IgD-negative memory B cell (primary cell): ENCODE measurements around the gene CACNG4. TPM values are rescaled to one million over a fixed set of nuclear protein-coding genes. Genes with fewer than 3 reads are reported as not detected.

Experiments used
- H3K27ac Mint-ChIP-seq, 3 donors: one replicate each; pipeline ENCODE4 v1.8.0; 2020 to 2022; ENCODE audit warnings: mild to moderate bottlenecking in 3 of 3, mixed read lengths in 3 of 3, moderate library complexity in 1 of 3
- H3K27me3 Mint-ChIP-seq: one replicate; pipeline ENCODE4 v1.8.0; 2021; ENCODE audit warnings: mixed read lengths
- H3K36me3 Mint-ChIP-seq: one replicate; pipeline ENCODE4 v1.8.0; 2020; ENCODE audit warnings: mild to moderate bottlenecking, mixed read lengths
- H3K4me1 Mint-ChIP-seq, 3 donors: one replicate each; pipeline ENCODE4 v1.8.0; 2020 to 2022; ENCODE audit warnings: mixed read lengths in 3 of 3, mild to moderate bottlenecking in 1 of 3
- H3K4me3 Mint-ChIP-seq, 4 donors: one replicate each; pipeline ENCODE4 v1.8.0; 2020 to 2022; ENCODE audit warnings: mild to moderate bottlenecking in 4 of 4, mixed read lengths in 4 of 4, moderate library complexity in 3 of 4
- H3K9me3 Mint-ChIP-seq, 3 donors: one replicate each; pipeline ENCODE4 v1.8.0; 2020 to 2021; ENCODE audit warnings: mixed read lengths in 3 of 3, mild to moderate bottlenecking in 1 of 3
- polyA plus RNA-seq: library from polyadenylated mRNA; unstranded; fragments of 300-500 nt; fragmentation: Illumina TruSeq; gene quantifications from one replicate; pipeline ENCODE4 v1.2.3, GENCODE V29; 2021

The CACNG4 gene
- polyA plus RNA-seq, 1 donor from 2014 or later = not detected

DNA sequence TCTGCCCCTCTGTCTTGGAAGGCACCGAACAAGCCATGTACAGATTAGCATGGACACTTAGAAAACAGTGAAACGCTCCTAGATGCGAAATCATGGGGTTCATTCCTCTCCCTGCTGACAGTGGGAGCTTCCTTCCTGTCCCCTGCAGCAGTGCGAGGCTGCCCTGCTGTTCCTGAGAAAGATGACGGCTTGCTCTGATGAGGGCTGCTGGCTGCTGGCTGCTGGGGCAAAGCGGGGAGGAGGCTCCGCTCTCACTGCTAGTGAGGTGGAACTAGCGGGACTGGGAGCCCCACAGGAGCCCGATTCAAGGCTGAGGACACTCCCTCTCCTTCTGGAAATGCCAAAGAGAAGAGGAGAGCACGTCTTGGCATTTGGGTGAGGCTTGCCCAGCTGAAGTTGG, 25.9 kb upstream of the CACNG4 start:
- peaks cover 0 to 19% (median 5%) of the 10 kb centered on the region in 3 donors for H3K9me3 Mint-ChIP-seq
- no peak overlapping the region for H3K4me3 Mint-ChIP-seq
- H3K4me1 Mint-ChIP-seq = no peaks in the 10 kb centered on the region
- peaks cover 13% of the 10 kb centered on the region for H3K27me3 Mint-ChIP-seq
- H3K36me3 Mint-ChIP-seq = peaks cover 2% of the 10 kb centered on the region
- no peak overlapping the region for H3K27ac Mint-ChIP-seq

DNA sequence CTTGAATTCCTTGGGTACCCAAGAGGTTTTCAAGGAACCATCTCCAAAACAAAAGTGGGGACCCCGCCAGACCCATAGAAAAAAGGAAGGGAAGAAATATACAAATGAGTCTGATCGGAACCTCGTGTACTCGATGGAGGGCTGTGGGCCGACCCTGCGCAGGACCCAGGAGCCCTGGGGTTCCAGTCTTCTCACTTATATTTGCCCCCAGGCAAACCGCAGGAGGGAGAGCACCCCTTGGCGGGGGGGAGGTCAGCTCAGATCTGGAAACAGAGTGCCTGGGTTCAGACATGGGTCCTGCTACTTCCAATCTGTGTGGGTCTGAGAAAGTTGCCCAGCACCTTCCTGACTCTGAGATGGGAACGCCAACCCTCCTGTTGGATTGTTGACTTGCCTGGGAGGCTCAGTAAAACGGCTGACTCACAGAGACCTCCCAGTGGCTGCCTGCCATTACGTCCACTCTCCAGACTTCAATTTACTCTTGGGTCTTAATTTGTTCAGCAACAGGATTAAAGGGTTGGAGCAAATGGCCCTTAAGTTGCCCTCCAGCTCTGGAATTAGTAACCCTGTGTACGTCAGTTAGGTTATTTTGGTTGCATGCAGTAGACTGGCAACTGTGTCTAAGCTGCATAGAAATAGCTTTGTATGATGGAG, 24.9 kb upstream of the CACNG4 start:
- Mint-ChIP-seq H3K4me1 (peaks cover 0 to 2% (median 0%) of the 10 kb centered on the region in 3 donors), H3K4me3 (no peak overlapping the region), H3K27ac (no peak overlapping the region), H3K9me3 (peaks cover 0 to 19% (median 6%) of the 10 kb centered on the region in 3 donors), H3K36me3 (peaks cover 2% of the 10 kb centered on the region), H3K27me3 (peaks cover 15% of the 10 kb centered on the region)

DNA sequence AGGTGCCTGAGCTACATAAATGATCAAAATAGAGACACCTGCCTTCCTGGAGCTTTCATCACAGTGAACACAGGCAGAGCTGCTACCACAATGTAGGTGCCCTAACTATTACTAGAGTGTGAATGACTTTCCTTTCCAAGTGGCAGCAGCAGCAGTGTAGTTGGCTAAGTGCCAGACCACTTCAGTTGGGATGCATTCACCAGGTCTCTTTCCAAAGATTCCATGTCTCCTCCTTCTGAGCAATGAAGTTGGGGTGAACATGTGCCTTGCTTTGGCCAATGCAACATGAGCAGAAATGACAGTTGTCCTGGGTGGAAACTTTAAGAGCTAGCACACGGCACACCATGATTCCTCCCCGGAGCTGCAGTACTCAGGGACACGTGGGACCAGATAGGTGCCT, 23.3 kb upstream of the CACNG4 start:
- H3K36me3 Mint-ChIP-seq = peaks cover 2% of the 10 kb centered on the region
- no peak overlapping the region for H3K27ac Mint-ChIP-seq
- H3K4me1 Mint-ChIP-seq = peaks cover 0 to 2% (median 0%) of the 10 kb centered on the region in 3 donors
- H3K4me3 Mint-ChIP-seq = no peak overlapping the region
- peaks cover 0 to 10% (median 8%) of the 10 kb centered on the region in 3 donors for H3K9me3 Mint-ChIP-seq
- peaks cover 28% of the 10 kb centered on the region for H3K27me3 Mint-ChIP-seq

DNA sequence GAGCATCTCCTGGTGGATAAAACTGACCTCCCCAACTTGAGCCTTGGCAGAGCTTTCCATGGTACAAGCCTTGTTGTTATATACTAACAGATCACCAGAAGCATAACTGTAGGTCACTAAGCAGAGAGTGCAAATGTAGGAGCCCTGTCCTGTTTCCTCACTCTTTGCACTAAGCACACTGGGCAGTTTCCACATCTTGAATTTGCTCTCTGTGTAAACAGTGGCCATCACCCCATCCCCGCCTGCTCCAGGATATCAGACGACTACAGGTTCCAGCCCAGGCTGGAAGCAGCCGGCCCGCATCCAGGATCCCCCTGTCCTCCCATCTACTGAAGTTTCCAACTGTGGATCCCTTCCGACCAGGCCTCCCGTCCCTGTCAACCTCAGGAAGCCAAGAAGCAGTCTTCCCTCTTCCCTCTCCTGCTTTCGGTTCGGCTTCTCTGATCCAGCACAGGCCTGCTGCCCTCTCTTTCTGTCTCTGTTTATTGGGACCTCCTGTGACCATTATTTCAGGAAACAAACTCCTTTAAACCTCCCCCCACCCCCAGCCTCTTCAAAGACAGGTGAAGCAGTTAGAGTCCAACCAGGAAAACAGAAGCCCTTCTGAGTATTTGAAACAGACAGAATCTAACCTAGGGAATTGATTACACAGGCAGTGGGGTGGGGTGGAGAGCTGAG, 22.6 kb upstream of the CACNG4 start:
- Mint-ChIP-seq H3K27ac (no peak overlapping the region), H3K4me3 (no peak overlapping the region), H3K36me3 (peaks cover 2% of the 10 kb centered on the region), H3K4me1 (peaks cover 0 to 2% (median 0%) of the 10 kb centered on the region in 3 donors), H3K9me3 (peaks cover 0 to 8% (median 5%) of the 10 kb centered on the region in 3 donors), H3K27me3 (peaks cover 30% of the 10 kb centered on the region)

DNA sequence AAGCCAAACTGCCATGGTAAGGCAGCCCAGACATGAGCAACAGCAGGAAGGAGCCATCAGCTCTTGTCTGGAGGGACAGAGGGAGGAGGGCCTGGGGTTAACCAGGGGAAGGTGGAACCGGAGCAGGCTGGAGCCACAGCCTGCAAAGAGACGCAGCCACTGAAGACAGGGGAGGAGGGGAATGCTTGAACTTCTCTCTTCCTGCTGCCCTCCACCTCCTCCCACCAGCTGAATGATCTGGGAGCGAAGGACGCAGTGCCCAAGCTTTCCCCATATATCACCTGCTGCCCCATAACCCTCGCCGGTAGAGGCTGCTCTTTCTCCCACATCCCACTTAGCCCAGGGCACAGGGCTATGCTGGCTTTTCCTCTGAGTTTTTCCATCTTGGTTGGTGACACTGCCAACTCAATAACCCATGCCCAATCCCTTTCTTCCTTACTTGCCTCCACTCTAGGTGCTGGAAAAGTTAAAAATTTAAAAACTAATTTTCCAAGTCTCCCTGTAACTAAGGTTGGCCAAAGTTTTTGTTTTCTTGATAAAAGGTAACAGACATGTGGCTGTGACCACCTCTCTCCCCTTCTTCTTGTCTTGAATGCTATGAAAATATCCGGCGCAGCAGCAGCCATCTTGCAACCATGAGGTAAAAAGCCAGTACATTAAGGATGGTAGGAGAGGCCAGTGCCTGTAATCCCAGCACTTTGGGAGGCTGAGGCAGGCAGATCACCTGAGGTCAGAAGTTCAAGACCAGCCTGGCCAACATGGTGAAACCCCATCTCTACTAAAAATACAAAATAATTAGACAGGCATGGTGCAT, 21.8 kb upstream of the CACNG4 start:
- no peak overlapping the region for H3K27ac Mint-ChIP-seq

DNA sequence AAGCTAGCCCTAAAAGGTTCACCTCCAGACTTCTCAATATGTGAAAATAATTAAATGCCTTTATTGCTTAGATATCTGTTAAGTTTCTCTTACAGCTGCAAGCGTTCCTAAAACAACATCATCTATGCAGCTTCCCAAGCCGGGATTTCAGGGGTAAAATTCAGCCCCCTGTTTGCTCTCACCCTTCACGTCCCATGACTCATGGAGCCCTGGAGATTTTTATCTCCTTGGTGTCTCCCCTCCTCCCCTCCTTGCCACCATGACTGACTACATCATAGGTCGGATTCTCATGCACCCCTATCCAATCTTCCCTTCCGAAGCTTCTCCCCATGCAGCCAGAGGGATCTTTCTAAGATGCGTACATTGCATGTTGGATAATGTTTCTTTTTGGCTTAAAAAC, 21.0 kb upstream of the CACNG4 start:
- H3K4me1 Mint-ChIP-seq = peaks cover 0 to 2% (median 0%) of the 10 kb centered on the region in 3 donors
- H3K9me3 Mint-ChIP-seq = peaks cover 0 to 5% (median 0%) of the 10 kb centered on the region in 3 donors
- H3K4me3 Mint-ChIP-seq = no peak overlapping the region
- H3K27me3 Mint-ChIP-seq = peaks cover 31% of the 10 kb centered on the region
- H3K36me3 Mint-ChIP-seq = peaks cover 2% of the 10 kb centered on the region
- H3K27ac Mint-ChIP-seq = no peak overlapping the region

More for the DNA sequence above, 21.8 kb upstream of the CACNG4 start:
- Mint-ChIP-seq H3K4me1 (peaks cover 0 to 2% (median 0%) of the 10 kb centered on the region in 3 donors), H3K4me3 (no peak overlapping the region), H3K36me3 (peaks cover 2% of the 10 kb centered on the region), H3K27me3 (peaks cover 30% of the 10 kb centered on the region), H3K9me3 (peaks cover 0 to 8% (median 2%) of the 10 kb centered on the region in 3 donors)

DNA sequence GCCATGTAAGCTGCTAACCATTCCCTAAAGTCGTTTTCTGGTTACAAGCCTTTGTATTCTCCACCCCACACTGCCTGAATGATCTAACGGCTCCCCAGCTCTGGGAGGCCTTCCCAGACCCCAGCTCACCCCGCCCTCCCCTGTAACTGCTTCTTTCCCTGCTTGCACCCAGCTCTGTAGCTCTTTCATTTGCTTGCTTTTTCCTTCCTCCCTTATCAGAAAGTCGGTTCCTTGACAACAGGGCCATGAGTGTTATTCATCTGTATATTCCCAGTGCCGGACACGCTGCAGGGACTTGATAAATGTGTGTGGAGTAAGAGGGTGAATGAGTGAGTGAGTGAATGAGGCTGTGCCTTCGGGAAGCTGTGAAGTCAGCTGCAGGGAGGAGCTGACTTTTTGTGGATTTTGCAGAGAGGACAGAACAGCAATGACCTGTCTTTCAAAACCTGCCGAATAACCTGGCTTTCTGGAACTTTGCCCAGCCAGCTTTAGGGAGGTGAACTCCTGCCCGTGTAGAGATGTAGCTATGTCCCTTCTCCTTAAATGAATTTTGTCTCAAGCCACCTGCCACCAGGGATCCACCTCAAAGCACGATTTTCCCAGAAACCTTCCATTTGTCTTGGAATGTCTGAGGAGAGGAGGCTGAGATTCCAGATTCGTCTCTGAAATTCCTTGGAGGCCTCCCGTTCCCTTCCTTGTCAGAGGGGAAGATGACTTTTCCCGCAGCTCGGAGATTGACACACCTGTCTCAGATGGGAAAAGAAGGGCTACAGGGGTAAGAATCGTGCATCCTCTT, 20.0 kb upstream of the CACNG4 start:
- H3K9me3 Mint-ChIP-seq = peaks cover 0 to 5% (median 0%) of the 10 kb centered on the region in 3 donors
- H3K36me3 Mint-ChIP-seq = peaks cover 2% of the 10 kb centered on the region
- peaks cover 0 to 2% (median 0%) of the 10 kb centered on the region in 3 donors for H3K4me1 Mint-ChIP-seq
- no peak overlapping the region for H3K27ac Mint-ChIP-seq
- H3K4me3 Mint-ChIP-seq = no peak overlapping the region
- peaks cover 34% of the 10 kb centered on the region for H3K27me3 Mint-ChIP-seq

DNA sequence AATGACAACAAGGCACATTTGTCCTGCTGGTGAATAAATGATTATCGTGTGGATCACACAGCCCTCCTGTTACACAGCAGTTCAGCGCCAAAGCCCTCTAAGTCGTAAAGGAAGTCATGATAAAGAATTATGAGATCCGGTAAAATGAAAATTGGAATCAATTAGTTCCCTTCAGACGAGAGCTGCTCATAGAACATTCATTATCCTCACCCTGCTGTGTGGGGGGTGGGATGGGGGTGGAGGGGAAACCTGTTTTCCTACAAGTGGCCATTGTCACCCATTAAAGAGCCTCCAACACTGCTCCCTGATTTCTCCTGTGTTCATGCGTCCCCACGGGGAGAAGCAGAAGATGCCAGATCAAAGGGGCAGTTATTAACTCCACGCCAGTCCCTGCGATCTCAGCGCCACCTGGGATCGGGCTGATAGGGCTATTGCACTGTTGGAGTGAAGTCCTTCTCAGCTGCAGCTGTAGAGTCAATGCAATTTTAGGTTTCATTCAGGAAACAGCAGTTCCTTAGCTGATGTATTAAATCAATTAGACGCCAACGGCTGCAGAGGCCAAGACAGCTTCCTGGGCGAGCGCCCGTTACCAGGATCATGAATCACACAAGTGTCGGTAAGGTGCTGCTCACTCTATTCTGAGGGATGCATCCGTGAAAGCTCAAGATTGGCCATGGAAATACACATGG, 19.2 kb upstream of the CACNG4 start:
- Mint-ChIP-seq H3K4me1 (peaks cover 0 to 2% (median 0%) of the 10 kb centered on the region in 3 donors), H3K36me3 (no peaks in the 10 kb centered on the region), H3K9me3 (peaks cover 0 to 3% (median 0%) of the 10 kb centered on the region in 3 donors), H3K27ac (no peak overlapping the region), H3K27me3 (peaks cover 34% of the 10 kb centered on the region), H3K4me3 (no peak overlapping the region)

DNA sequence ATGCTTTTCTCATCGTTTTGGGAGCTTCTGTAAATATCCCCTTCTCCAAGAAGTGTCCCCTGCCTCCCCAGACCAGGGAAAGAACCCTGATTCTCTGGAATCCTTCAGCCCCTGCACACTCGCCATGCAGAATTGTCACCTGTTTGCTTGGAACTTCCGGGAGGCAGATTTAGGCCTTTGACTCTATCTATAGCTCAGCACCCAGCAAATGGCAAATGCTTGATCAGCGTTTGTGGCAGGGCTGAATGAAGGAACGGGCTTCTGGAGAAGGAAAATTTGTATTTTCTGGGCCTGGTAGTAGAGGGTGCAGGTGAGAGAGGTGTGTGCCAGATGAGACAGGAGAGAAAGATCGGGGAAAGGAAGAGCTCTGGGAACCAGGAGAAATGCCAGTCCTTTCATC, 18.3 kb upstream of the CACNG4 start:
- Mint-ChIP-seq H3K4me1 (peaks cover 0 to 2% (median 0%) of the 10 kb centered on the region in 3 donors), H3K9me3 (peaks cover 0 to 3% (median 0%) of the 10 kb centered on the region in 3 donors), H3K27ac (no peak overlapping the region), H3K27me3 (peaks cover 34% of the 10 kb centered on the region), H3K36me3 (no peaks in the 10 kb centered on the region), H3K4me3 (no peak overlapping the region)

DNA sequence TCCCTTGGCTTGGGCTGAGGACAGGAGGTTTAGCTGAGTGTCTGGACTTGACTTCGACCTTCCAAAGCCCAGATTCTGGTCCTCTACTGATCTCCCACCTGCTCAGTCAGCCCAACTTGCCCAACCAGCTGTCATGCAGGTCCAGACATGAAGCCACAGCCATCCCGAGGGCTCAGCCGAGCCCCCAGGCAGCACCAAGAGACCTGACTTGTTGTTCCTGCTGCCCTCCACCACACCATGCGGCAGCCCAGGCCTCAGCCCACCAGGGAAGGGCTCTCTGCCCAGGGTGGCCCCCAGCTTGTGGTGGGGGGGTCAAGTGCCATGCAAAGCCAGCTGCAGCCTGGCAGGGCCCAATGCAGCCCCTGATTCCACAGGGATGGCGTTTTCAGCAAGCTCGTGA, 17.2 kb upstream of the CACNG4 start:
- Mint-ChIP-seq H3K9me3 (peaks cover 0 to 3% (median 0%) of the 10 kb centered on the region in 3 donors), H3K36me3 (no peaks in the 10 kb centered on the region), H3K4me3 (no peak overlapping the region), H3K27me3 (peaks cover 29% of the 10 kb centered on the region), H3K4me1 (peaks cover 0 to 2% (median 0%) of the 10 kb centered on the region in 3 donors), H3K27ac (no peak overlapping the region)

DNA sequence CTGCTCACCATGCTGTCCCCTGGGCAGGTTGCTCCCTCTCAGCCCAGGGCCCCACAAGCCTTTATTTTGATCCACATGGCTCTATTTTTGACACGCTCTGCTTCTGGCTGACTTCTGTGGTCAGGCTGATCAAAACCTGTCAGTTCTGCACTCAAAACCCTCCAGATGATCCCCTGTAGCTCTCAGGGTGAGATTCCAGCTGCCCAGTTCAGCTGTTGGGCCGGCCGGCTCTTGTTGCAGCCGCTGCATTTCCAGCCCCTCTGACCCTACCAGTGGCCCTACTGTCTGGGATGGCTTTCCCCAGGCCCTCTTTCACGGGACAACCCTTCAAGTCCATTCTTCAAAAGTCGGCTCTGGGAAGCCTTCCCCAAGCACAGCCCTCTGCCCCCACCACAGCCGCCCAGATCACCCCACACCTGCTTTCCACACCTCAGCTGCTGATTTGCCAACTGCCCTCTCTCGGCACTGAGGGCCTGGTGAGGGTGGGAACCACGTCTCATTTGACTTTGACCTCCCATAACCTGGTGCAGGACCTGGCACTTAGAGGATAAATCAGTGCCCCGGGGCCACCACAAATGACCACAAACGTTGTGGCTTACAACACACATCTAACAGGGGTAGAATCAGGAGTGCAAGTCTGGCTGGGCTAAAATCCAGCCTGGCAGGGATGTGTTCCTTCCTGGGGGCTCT, 16.3 kb upstream of the CACNG4 start:
- Mint-ChIP-seq H3K27me3 (peaks cover 25% of the 10 kb centered on the region), H3K4me1 (peaks cover 0 to 2% (median 0%) of the 10 kb centered on the region in 3 donors), H3K9me3 (peaks cover 0 to 3% (median 0%) of the 10 kb centered on the region in 3 donors), H3K27ac (no peak overlapping the region), H3K36me3 (no peaks in the 10 kb centered on the region), H3K4me3 (no peak overlapping the region)

DNA sequence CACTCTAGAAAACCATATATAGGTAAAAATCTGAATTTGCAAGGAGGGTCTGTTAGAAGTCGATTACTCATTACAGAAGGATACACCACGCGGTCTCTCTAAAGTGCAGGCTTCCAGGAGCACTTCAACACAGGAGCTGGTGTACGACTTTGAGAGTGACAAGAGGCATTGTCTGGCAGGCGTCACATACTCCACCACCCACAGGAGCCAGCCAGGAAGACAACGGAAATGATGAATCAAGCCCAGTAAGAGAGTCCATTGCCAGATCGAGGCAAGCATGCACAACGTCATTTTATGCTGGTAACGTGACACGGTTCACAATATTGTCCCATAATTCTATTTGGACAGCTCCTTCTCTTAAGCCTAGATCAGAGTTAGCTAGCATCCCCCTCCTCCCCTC, 15.0 kb upstream of the CACNG4 start:
- no peak overlapping the region for H3K4me3 Mint-ChIP-seq
- H3K9me3 Mint-ChIP-seq = peaks cover 0 to 1% (median 0%) of the 10 kb centered on the region in 3 donors
- H3K36me3 Mint-ChIP-seq = no peaks in the 10 kb centered on the region
- H3K27ac Mint-ChIP-seq = no peak overlapping the region
- H3K27me3 Mint-ChIP-seq = peaks cover 19% of the 10 kb centered on the region
- no peaks in the 10 kb centered on the region for H3K4me1 Mint-ChIP-seq

DNA sequence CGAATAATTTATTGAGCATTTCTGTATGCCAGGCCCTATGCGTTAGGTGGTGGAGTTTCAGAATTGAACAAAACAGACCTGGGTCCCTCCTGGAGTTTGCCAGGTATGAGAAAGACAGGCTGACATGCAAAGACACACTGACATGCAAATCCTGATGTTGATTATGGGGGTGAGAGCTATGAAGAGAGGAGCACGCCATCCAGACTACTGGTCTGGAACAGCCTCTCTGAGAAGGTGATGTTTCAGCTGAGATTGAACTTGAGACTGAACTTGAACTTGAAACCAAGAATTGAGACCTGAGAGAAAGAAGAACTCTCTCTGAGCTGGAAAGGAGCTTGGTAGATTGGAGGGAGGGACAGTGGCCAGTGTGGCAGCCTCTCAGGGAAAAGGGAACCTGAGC, 14.2 kb upstream of the CACNG4 start:
- H3K4me3 Mint-ChIP-seq = no peak overlapping the region
- H3K27me3 Mint-ChIP-seq = peaks cover 14% of the 10 kb centered on the region
- no peak overlapping the region for H3K27ac Mint-ChIP-seq
- no peaks in the 10 kb centered on the region for H3K36me3 Mint-ChIP-seq
- H3K9me3 Mint-ChIP-seq = peaks cover 0 to 1% (median 0%) of the 10 kb centered on the region in 3 donors
- H3K4me1 Mint-ChIP-seq = no peaks in the 10 kb centered on the region
